PC-3 (cell line): ENCODE results near the gene MMUT. TPM values are rescaled to one million over a fixed set of nuclear protein-coding genes. Genes with fewer than 3 reads are reported as not detected.

Experiments used
- ATAC-seq: fragments of 200-7000 bp; cut with Tn5 transposase; 2 replicates; pipeline ENCODE4 v1.9.1; 2020; ENCODE audit warnings: mild to moderate bottlenecking, moderate library complexity
- BruUV-seq: library from RNA; stranded (reverse); fragments of 400-500 nt; replicated peaks from 2 replicates; lab custom pipeline; 2021; lab: Mats Ljungman, UMichigan
- CTCF ChIA-PET: fragments of 300-600 bp; sonication (Branson Sonifier 250); formaldehyde crosslinking; loops from one replicate; lab custom pipeline; 2022; ENCODE audit warnings: antibody characterized with exemption; lab: Charles Lee
- POLR2A ChIA-PET: fragments of 300-600 bp; sonication (Branson Sonifier 250); formaldehyde crosslinking; loops from one replicate; lab custom pipeline; 2022; ENCODE audit warnings: antibody characterized with exemption; ENCODE audit not compliant: unreplicated experiment; lab: Charles Lee
- DNase-seq: peaks from one replicate; pipeline ENCODE4 v3.0.0-alpha.2; 2015
- H2AFZ ChIP-seq: fragments of 300-600 bp; sonication (generic); 2 replicates; pipeline ENCODE4 v1.6.0; 2016; ENCODE audit warnings: antibody characterized with exemption, low read length
- H3F3A ChIP-seq: fragments of 300-600 bp; sonication (generic); one replicate; pipeline ENCODE4 v1.6.0; 2017; ENCODE audit warnings: antibody characterized with exemption, low read length, control low read depth, mild to moderate bottlenecking; ENCODE audit not compliant: unreplicated experiment
- H3K27ac ChIP-seq: fragments of 300-600 bp; sonication (generic); 2 replicates; pipeline ENCODE4 v1.5.1; 2016; ENCODE audit warnings: mild to moderate bottlenecking, low read length
- H3K27me3 ChIP-seq: fragments of 300-600 bp; sonication (generic); 2 replicates; pipeline ENCODE4 v1.6.1; 2016; ENCODE audit warnings: low read length, mixed read lengths
- H3K36me3 ChIP-seq: fragments of 300-600 bp; sonication (generic); 2 replicates; pipeline ENCODE4 v1.6.1; 2016; ENCODE audit warnings: low read depth, mixed run types, low read length, mixed read lengths
- H3K4me1 ChIP-seq: fragments of 300-600 bp; sonication (generic); 2 replicates; pipeline ENCODE4 v1.5.1; 2016; ENCODE audit warnings: low read length; ENCODE audit not compliant: insufficient read depth
- H3K4me2 ChIP-seq: fragments of 300-600 bp; sonication (generic); 2 replicates; pipeline ENCODE4 v1.6.0; 2016; ENCODE audit warnings: low read length
- H3K4me3 ChIP-seq: fragments of 300-600 bp; sonication (generic); 2 replicates; pipeline ENCODE4 v1.5.1; 2016; ENCODE audit warnings: mild to moderate bottlenecking, low read length, mixed read lengths
- H3K79me2 ChIP-seq: fragments of 300-600 bp; sonication (generic); 2 replicates; pipeline ENCODE4 v1.6.1; 2017; ENCODE audit warnings: low read length, mixed read lengths
- H3K9ac ChIP-seq: fragments of 300-600 bp; sonication (generic); 2 replicates; pipeline ENCODE4 v1.6.0; 2016; ENCODE audit warnings: mild to moderate bottlenecking, low read length
- H3K9me2 ChIP-seq: fragments of 300-600 bp; sonication (generic); replicated peaks from 2 replicates; pipeline ENCODE4 v1.6.1; 2016; ENCODE audit warnings: mixed run types, low read length, mixed read lengths
- H3K9me3 ChIP-seq: fragments of 300-600 bp; sonication (generic); 2 replicates; pipeline ENCODE4 v1.6.1; 2016; ENCODE audit warnings: low read length, mixed read lengths
- H4K20me1 ChIP-seq: fragments of 300-600 bp; sonication (generic); 2 replicates; pipeline ENCODE4 v1.6.1; 2016; ENCODE audit warnings: low read length, mixed read lengths
- CTCF ChIP-seq: fragments of 300-600 bp; sonication (generic); conservative IDR thresholded peaks from 2 replicates; pipeline ENCODE4 v1.5.1; 2017; ENCODE audit warnings: antibody characterized with exemption, low read depth, mild to moderate bottlenecking, low read length
- intact Hi-C: fragments of 100-400 bp; cut with micrococcal nuclease; formaldehyde crosslinking; loops from 2 replicates; pipeline ENCODE4 v1.9.0; 2023
- total RNA-seq: library from RNA; depleted of rRNA; stranded (reverse); fragments of >200 nt; gene quantifications from 2 replicates; pipeline ENCODE4 v1.2.3, GENCODE V29; 2014; rRNA removed

The MMUT gene
- total RNA-seq, 1 experiment from 2014 or later: 4.5 TPM

- H3K4me2 ChIP-seq: no peak overlapping the region
- intact Hi-C loops: no loop called here
- POLR2A ChIA-PET: no interaction called here
- H3K79me2 ChIP-seq: no peaks in the 10 kb centered on the region
- no TSS peak for BruUV-seq
- no peak overlapping the region for H3K27ac ChIP-seq
- no peak for ATAC-seq
- no peaks in the 10 kb centered on the region for H3F3A ChIP-seq
- no peaks in the 10 kb centered on the region for H3K9me2 ChIP-seq
- no peak overlapping the region for H3K4me3 ChIP-seq
- no peak for TF ChIP-seq CTCF
- H3K36me3 ChIP-seq: no peaks in the 10 kb centered on the region
- no peaks in the 10 kb centered on the region for H4K20me1 ChIP-seq
- H3K4me1 ChIP-seq: peaks cover 5% of the 10 kb centered on the region
- CTCF ChIA-PET: no interaction called here
- H2AFZ ChIP-seq: no peak overlapping the region
- no peaks in the 10 kb centered on the region for H3K9me3 ChIP-seq
- no peaks in the 10 kb centered on the region for H3K27me3 ChIP-seq
- no peak for DNase-seq
- no peak overlapping the region for H3K9ac ChIP-seq
Measured at GRCh38 chr6:49384904-49385303, 78.1 kb downstream of the MMUT start.

Other genes starting within 250 kb of the MMUT start
- 8.3 and 9.7 TPM in 2 replicates for gene CENPQ, start 117 bp upstream of the MMUT start, total RNA-seq
- gene GLYATL3, start 36.7 kb upstream of the MMUT start, total RNA-seq: not detected in 2 replicates
- gene C6orf141, start 87.4 kb upstream of the MMUT start, total RNA-seq: 43.8 and 49.4 TPM in 2 replicates
- gene RHAG, start 173.6 kb upstream of the MMUT start, total RNA-seq: not detected in 2 replicates